GM21619 (cell line): Measurements from ENCODE around the gene VDR.

Experiments
- ATAC-seq: cut with Tn5 transposase; IDR thresholded peaks from one replicate; pipeline ENCODE4 v1.9.1; 2021; ENCODE audit not compliant: unreplicated experiment

The VDR gene

GRCh38 chr12:47800582-47800981, 104.2 kb downstream of the VDR start:
- no peak for ATAC-seq

- no peak for ATAC-seq
These were observed 105.3 kb downstream of the VDR start for GRCh38 chr12:47799357-47799955.

GRCh38 chr12:47798382-47798948, 106.3 kb downstream of the VDR start:
- ATAC-seq: no peak

- ATAC-seq: peak; percentile 59
These were observed 107.4 kb downstream of the VDR start for GRCh38 chr12:47797441-47797840.

GRCh38 chr12:47795814-47796411, 108.9 kb downstream of the VDR start:
- ATAC-seq: no peak

- no peak for ATAC-seq
These were observed 109.5 kb downstream of the VDR start for GRCh38 chr12:47795121-47795813.

GRCh38 chr12:47794679-47795078, 110.1 kb downstream of the VDR start:
- no peak for ATAC-seq

GRCh38 chr12:47793015-47793681, 111.6 kb downstream of the VDR start:
- no peak for ATAC-seq

GRCh38 chr12:47791874-47792273, 112.9 kb downstream of the VDR start:
- ATAC-seq: no peak
